ENCODE measurements around the gene VPS26B. TPM values are rescaled to one million over a fixed set of nuclear protein-coding genes. Genes with fewer than 3 reads are reported as not detected.

VPS26B gene
- total and polyA plus RNA-seq, 3 experiments from 2014 or later = 36.6 to 73.5 (median 36.7) TPM

DNA sequence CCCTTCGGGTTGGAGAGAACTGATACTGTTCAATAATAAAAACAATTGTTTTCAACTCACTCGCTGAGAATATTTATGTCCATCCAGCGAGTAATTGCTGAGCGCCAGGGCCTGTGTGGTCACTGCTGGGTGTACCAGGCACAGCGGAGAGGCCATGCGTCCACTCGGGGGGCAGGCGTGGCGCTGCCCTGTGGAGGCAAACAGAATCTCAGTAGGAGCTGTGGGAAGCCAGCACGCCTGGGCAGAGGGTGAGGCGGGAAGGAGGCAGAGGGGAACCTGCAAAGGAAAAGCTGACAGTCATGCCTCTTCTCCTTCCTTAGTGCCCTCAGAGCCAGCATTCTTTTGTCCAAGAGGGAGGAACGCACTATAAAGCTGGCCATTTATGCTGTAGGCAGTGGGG, 63.1 kb downstream of the VPS26B start:
- no peaks in the 10 kb centered on the region for H3K36me3 Mint-ChIP-seq
- Histone ChIP-seq H3K4me3 (ENCODE audit: low read length) (no peak overlapping the region), H3K36me3 (ENCODE audit: insufficient read depth, low read length) (no peaks in the 10 kb centered on the region), H3K9me3 (ENCODE audit: low read length) (no peaks in the 10 kb centered on the region), H3K27ac (ENCODE audit: low read depth, low read length) (no peak overlapping the region), H3K4me1 (ENCODE audit: insufficient read depth, low read length) (no peaks in the 10 kb centered on the region), H3K27me3 (ENCODE audit: insufficient read depth, low read length, poor library complexity, severe bottlenecking) (no peaks in the 10 kb centered on the region)
- no peak for DNase-seq
- no peak overlapping the region for H3K27ac Mint-ChIP-seq
- POLR2A ChIA-PET = no interaction called here
- H3K4me1 Mint-ChIP-seq = no peaks in the 10 kb centered on the region
- no peaks in the 10 kb centered on the region for H3K9me3 Mint-ChIP-seq
- CTCF ChIA-PET = interaction anchor here (0.9 kb wide), 1 partner anchor 10 kb away, joined by 3 read pairs; no protein-coding TSS in a partner anchor
- no peak overlapping the region for H3K4me3 Mint-ChIP-seq
- peaks cover 0 to 9% of the 10 kb centered on the region in 2 donors for H3K27me3 Mint-ChIP-seq

DNA sequence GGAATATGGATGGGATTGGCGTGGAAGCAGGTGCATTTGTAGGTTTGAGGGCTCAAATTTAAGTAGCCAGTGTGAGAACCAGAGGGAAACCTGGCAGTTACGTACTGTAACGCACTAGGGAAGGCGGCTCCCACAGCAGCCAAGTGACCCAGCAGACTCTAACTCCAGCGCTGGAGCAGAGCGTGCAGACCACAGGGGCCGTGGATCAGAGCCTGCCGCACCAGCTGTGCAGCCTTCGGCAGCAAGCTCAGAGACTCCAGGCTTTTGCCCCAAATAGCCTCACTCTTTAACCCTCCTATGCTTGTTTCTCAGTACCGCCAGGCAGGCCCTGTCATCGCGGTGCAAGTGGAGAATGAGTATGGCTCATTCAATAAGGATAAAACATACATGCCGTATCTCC, 64.0 kb downstream of the VPS26B start:
- Histone ChIP-seq H3K36me3 (ENCODE audit: insufficient read depth, low read length) (no peaks in the 10 kb centered on the region), H3K4me1 (ENCODE audit: insufficient read depth, low read length) (no peaks in the 10 kb centered on the region), H3K27ac (ENCODE audit: low read depth, low read length) (no peak overlapping the region), H3K9me3 (ENCODE audit: low read length) (no peaks in the 10 kb centered on the region), H3K4me3 (ENCODE audit: low read length) (no peak overlapping the region), H3K27me3 (ENCODE audit: insufficient read depth, low read length, poor library complexity, severe bottlenecking) (no peaks in the 10 kb centered on the region)
- no peaks in the 10 kb centered on the region for H3K9me3 Mint-ChIP-seq
- no peak overlapping the region for H3K4me3 Mint-ChIP-seq
- H3K4me1 Mint-ChIP-seq = no peaks in the 10 kb centered on the region
- no peak for DNase-seq
- no peaks in the 10 kb centered on the region for H3K36me3 Mint-ChIP-seq
- POLR2A ChIA-PET = no interaction called here
- CTCF ChIA-PET = interaction anchor here (0.9 kb wide), 1 partner anchor 11 kb away, joined by 3 read pairs; no protein-coding TSS in a partner anchor
- H3K27ac Mint-ChIP-seq = no peak overlapping the region
- H3K27me3 Mint-ChIP-seq = peaks cover 0 to 9% of the 10 kb centered on the region in 2 donors

GRCh38 chr11:134289167-134289566, 64.7 kb downstream of the VPS26B start:
- no peaks in the 10 kb centered on the region for H3K27me3 ChIP-seq (ENCODE audit: insufficient read depth, low read length, poor library complexity, severe bottlenecking)
- Mint-ChIP-seq H3K4me1 (no peaks in the 10 kb centered on the region), H3K27me3 (peaks cover 0 to 12% of the 10 kb centered on the region in 2 donors), H3K36me3 (no peaks in the 10 kb centered on the region), H3K9me3 (no peaks in the 10 kb centered on the region), H3K27ac (no peak overlapping the region), H3K4me3 (no peak overlapping the region)
- POLR2A ChIA-PET = no interaction called here
- H3K4me1 ChIP-seq (ENCODE audit: insufficient read depth, low read length) = no peaks in the 10 kb centered on the region
- no peaks in the 10 kb centered on the region for H3K36me3 ChIP-seq (ENCODE audit: insufficient read depth, low read length)
- H3K4me3 ChIP-seq (ENCODE audit: low read length) = no peak overlapping the region
- H3K27ac ChIP-seq (ENCODE audit: low read depth, low read length) = no peak overlapping the region
- CTCF ChIA-PET = no interaction called here
- no peaks in the 10 kb centered on the region for H3K9me3 ChIP-seq (ENCODE audit: low read length)
- no peak for DNase-seq

GRCh38 chr11:134289789-134290188, 65.3 kb downstream of the VPS26B start:
- CTCF ChIA-PET = no interaction called here
- H3K36me3 ChIP-seq (ENCODE audit: insufficient read depth, low read length) = no peaks in the 10 kb centered on the region
- Mint-ChIP-seq H3K9me3 (no peaks in the 10 kb centered on the region), H3K36me3 (no peaks in the 10 kb centered on the region), H3K4me1 (no peaks in the 10 kb centered on the region), H3K4me3 (no peak overlapping the region), H3K27me3 (peaks cover 4 to 12% of the 10 kb centered on the region in 2 donors), H3K27ac (peak overlapping the region in 1 of 8 donors; percentile 78)
- no peak overlapping the region for H3K27ac ChIP-seq (ENCODE audit: low read depth, low read length)
- no peak overlapping the region for H3K4me3 ChIP-seq (ENCODE audit: low read length)
- no peaks in the 10 kb centered on the region for H3K9me3 ChIP-seq (ENCODE audit: low read length)
- no peaks in the 10 kb centered on the region for H3K4me1 ChIP-seq (ENCODE audit: insufficient read depth, low read length)
- H3K27me3 ChIP-seq (ENCODE audit: insufficient read depth, low read length, poor library complexity, severe bottlenecking) = no peaks in the 10 kb centered on the region
- no peak for DNase-seq
- POLR2A ChIA-PET = no interaction called here

DNA sequence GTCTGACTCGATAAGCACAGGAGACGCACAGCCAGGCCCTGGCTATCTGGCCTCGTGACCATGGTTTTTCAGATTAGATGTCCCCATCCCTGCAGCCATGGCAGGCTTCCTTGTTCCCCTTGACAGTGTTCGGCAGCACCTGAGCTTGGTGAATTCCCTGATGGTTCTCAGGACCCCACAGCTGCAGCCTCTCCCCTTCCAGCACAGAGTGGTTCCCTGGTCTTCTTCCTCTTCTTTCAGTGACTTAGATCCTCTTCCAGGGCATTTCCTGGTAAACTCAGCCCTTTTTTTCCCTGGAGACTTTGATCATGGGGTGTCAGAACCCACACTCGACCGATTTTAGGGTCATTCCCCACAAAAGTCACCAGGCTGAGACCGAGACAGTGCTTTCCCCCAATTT, 66.2 kb downstream of the VPS26B start:
- CTCF ChIA-PET = no interaction called here
- Histone ChIP-seq H3K4me3 (ENCODE audit: low read length) (no peak overlapping the region), H3K36me3 (ENCODE audit: insufficient read depth, low read length) (no peaks in the 10 kb centered on the region), H3K4me1 (ENCODE audit: insufficient read depth, low read length) (no peaks in the 10 kb centered on the region), H3K27me3 (ENCODE audit: insufficient read depth, low read length, poor library complexity, severe bottlenecking) (no peaks in the 10 kb centered on the region), H3K27ac (ENCODE audit: low read depth, low read length) (no peak overlapping the region), H3K9me3 (ENCODE audit: low read length) (no peaks in the 10 kb centered on the region)
- no peaks in the 10 kb centered on the region for H3K9me3 Mint-ChIP-seq
- DNase-seq = no peak
- no peaks in the 10 kb centered on the region for H3K4me1 Mint-ChIP-seq
- H3K27ac Mint-ChIP-seq = peak overlapping the region in 1 of 8 donors; percentile 56
- POLR2A ChIA-PET = no interaction called here
- H3K4me3 Mint-ChIP-seq = no peak overlapping the region
- H3K27me3 Mint-ChIP-seq = peaks cover 4 to 8% of the 10 kb centered on the region in 2 donors
- H3K36me3 Mint-ChIP-seq = no peaks in the 10 kb centered on the region

DNA sequence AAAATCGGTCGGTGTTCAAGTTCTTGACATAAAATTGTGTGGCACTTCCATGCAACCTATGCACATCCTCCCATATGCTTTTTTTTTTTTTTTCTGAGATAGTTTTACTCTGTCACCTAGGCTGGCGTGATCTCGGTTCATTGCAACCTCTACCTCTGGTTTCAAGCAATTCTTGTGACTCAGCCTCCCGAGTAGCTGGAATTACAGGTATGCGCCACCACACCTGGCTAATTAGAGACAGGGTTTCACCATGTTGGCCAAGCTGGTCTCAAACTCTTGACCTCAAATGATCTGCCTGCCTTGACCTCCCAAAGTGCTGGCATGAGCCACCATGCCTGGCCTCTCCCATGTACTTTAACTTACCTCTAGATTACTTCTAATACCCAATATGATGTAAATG, 66.7 kb downstream of the VPS26B start:
- H3K27me3 ChIP-seq (ENCODE audit: insufficient read depth, low read length, poor library complexity, severe bottlenecking) = no peaks in the 10 kb centered on the region
- H3K4me3 ChIP-seq (ENCODE audit: low read length) = no peak overlapping the region
- H3K9me3 ChIP-seq (ENCODE audit: low read length) = no peaks in the 10 kb centered on the region
- no peak overlapping the region for H3K4me3 Mint-ChIP-seq
- H3K27ac ChIP-seq (ENCODE audit: low read depth, low read length) = no peak overlapping the region
- no peak for DNase-seq
- no peaks in the 10 kb centered on the region for H3K4me1 ChIP-seq (ENCODE audit: insufficient read depth, low read length)
- POLR2A ChIA-PET = no interaction called here
- no peaks in the 10 kb centered on the region for H3K9me3 Mint-ChIP-seq
- no peak overlapping the region for H3K27ac Mint-ChIP-seq
- H3K27me3 Mint-ChIP-seq = peaks cover 4 to 8% of the 10 kb centered on the region in 2 donors
- CTCF ChIA-PET = no interaction called here
- no peaks in the 10 kb centered on the region for H3K4me1 Mint-ChIP-seq
- H3K36me3 Mint-ChIP-seq = no peaks in the 10 kb centered on the region
- no peaks in the 10 kb centered on the region for H3K36me3 ChIP-seq (ENCODE audit: insufficient read depth, low read length)

DNA sequence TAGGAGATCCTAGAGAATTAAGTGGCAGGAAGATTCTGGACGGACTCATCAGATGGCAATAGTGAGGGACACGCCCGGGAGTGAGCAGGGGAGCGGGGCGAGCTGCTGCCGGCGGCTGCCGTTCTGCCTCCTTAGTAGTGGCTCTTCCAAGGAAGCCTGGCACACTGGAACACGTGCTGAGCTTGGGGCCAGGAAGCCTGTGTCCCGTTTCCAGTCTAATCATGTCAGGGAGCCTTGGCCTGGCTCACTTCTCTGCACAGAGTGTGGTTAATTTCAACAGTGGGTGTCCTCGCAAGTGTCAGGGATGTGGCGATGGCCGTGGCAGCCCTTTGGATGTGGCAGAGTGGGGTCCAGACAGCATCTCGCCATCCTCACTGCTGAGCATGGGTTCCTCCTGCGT, 68.2 kb downstream of the VPS26B start:
- no peaks in the 10 kb centered on the region for H3K4me1 ChIP-seq (ENCODE audit: insufficient read depth, low read length)
- no peak overlapping the region for H3K27ac ChIP-seq (ENCODE audit: low read depth, low read length)
- POLR2A ChIA-PET = no interaction called here
- Mint-ChIP-seq H3K36me3 (no peaks in the 10 kb centered on the region), H3K27ac (no peak overlapping the region), H3K9me3 (no peaks in the 10 kb centered on the region), H3K27me3 (peaks cover 4 to 8% of the 10 kb centered on the region in 2 donors), H3K4me1 (no peaks in the 10 kb centered on the region), H3K4me3 (no peak overlapping the region)
- CTCF ChIA-PET = interaction anchor here (1.1 kb wide), 1 partner anchor 17 kb away, joined by 3 read pairs; no protein-coding TSS in a partner anchor
- H3K36me3 ChIP-seq (ENCODE audit: insufficient read depth, low read length) = no peaks in the 10 kb centered on the region
- DNase-seq = no peak
- H3K27me3 ChIP-seq (ENCODE audit: insufficient read depth, low read length, poor library complexity, severe bottlenecking) = no peaks in the 10 kb centered on the region
- no peaks in the 10 kb centered on the region for H3K9me3 ChIP-seq (ENCODE audit: low read length)
- H3K4me3 ChIP-seq (ENCODE audit: low read length) = no peak overlapping the region

DNA sequence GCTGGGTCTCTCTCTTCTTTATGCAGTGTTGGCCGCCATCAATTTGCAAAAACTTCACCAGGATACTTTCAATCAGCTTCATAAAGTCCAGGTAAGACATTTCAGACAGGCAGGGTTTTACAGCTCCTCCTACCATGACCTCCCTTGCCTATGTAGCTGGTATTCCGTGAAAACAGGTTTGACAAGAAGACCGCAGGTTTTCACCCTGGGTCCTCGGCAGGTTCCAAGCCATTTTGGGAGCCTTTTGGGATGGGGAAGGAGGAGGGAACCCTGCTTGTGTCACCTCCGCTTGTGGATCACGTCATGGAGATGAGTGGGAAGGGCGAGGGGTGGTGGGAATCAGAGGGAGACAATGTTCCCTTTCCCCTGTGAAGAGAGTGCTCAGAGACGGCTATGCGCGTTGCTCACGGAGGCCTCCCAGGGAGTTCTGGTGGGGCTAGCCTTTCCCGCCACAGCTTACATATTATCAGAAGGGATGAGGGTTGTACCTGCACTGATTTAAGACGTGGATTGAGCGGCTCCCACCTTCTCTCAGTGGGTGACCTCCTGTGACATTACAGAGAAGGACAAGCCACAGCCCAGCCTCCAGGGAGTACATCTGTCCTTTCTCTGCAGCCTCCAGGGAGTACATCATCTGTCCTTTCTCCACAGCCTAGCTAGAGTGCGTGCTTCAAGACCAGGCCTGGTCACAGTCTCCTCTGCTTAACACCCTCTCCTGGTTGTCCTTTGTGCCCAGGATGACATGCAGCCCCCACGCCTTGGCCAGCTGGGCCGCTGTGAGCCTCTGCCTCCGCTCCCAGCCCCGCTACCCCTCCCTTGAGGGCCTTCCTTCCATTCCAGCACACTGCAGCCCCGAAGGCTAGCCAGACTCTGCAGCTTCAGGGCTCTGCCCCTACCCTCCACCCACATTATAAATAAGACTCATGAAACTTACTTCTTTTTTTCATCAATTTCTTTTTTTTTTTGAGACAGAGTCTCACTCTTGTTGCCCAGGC, 68.9 kb downstream of the VPS26B start:
- Mint-ChIP-seq H3K36me3 (no peaks in the 10 kb centered on the region), H3K27me3 (peaks cover 4 to 8% of the 10 kb centered on the region in 2 donors), H3K4me1 (no peaks in the 10 kb centered on the region), H3K4me3 (no peak overlapping the region), H3K9me3 (no peaks in the 10 kb centered on the region), H3K27ac (no peak overlapping the region)
- Histone ChIP-seq H3K27me3 (ENCODE audit: insufficient read depth, low read length, poor library complexity, severe bottlenecking) (no peaks in the 10 kb centered on the region), H3K4me3 (ENCODE audit: low read length) (no peak overlapping the region), H3K27ac (ENCODE audit: low read depth, low read length) (no peak overlapping the region), H3K4me1 (ENCODE audit: insufficient read depth, low read length) (no peaks in the 10 kb centered on the region), H3K36me3 (ENCODE audit: insufficient read depth, low read length) (no peaks in the 10 kb centered on the region), H3K9me3 (ENCODE audit: low read length) (no peaks in the 10 kb centered on the region)
- no peak for DNase-seq
- ChIA-PET CTCF (interaction anchor here (1.1 kb wide), 1 partner anchor 18 kb away, joined by 3 read pairs; no protein-coding TSS in a partner anchor), POLR2A (no interaction called here)

Data from CD8-positive, alpha-beta memory T cell (primary cell).